ENCODE results near the gene BMP7. TPM values are rescaled to one million over a fixed set of nuclear protein-coding genes. Genes with fewer than 3 reads are reported as not detected.
A peak's percentile ranks its signal among the peaks of the same experiment; 100 is the strongest.

The BMP7 gene
- total and polyA plus RNA-seq, 2 of the 8 experiments (the other 6 are each of a cell fraction or from before 2014, with no cell fraction given) = 9.2 to 14.7 TPM

GRCh38 chr20:57212534-57213276, 53.7 kb downstream of the BMP7 start:
- Histone ChIP-seq H2AFZ (ENCODE audit: low read length) (no peak overlapping the region), H3K4me2 (ENCODE audit: insufficient read depth in 1 of 2, low read depth in 2 of 2, low read length in 2 of 2) (peak overlapping the region; percentile 37 to 60), H3K4ac (replicated peaks; ENCODE audit: insufficient read length, low read depth, low read length) (no peak overlapping the region), H3K14ac (ENCODE audit: insufficient read length) (no peak overlapping the region), H4K20me1 (replicated peaks in 1 of 2; ENCODE audit: control insufficient read depth in 1 of 2, insufficient read depth in 2 of 2, low read length in 2 of 2) (no peaks in the 10 kb centered on the region), H3K36me3 (ENCODE audit: control insufficient read depth in 2 of 4, insufficient read depth in 4 of 4, low read length in 3 of 4) (no peaks in the 10 kb centered on the region), H3K27me3 (replicated peaks in 1 of 4; ENCODE audit: control insufficient read depth in 3 of 4, extremely low read depth in 1 of 4, insufficient read depth in 3 of 4, low read length in 3 of 4) (peaks cover 0 to 5% (median 2%) of the 10 kb centered on the region in 4 experiments; a peak in 2 of 7 replicates), H4K8ac (ENCODE audit: extremely low read depth, insufficient read depth, low read length) (no peak overlapping the region; the same call in none of the 2 replicates), H2AK5ac (ENCODE audit: low read depth, low read length) (no peak overlapping the region), H3K79me1 (ENCODE audit: low read depth, low read length) (no peaks in the 10 kb centered on the region), H4K91ac (replicated peaks; ENCODE audit: insufficient read length, low read length) (peak overlapping the region; percentile 54), H2BK20ac (ENCODE audit: low read length) (no peak overlapping the region), H3K9me3 (ENCODE audit: insufficient read depth in 2 of 2, low read depth in 1 of 2, low read length in 1 of 2) (no peaks in the 10 kb centered on the region), H2BK15ac (ENCODE audit: low read length) (no peak overlapping the region), H3K23ac (ENCODE audit: insufficient read length) (no peak overlapping the region), H4K5ac (ENCODE audit: insufficient read length, low read depth, low read length) (peak overlapping the region; percentile 2), H2BK5ac (ENCODE audit: low read depth, low read length) (peak overlapping the region; percentile 79; the same call in 1 of the 2 replicates), H3K79me2 (ENCODE audit: control insufficient read depth in 1 of 2, insufficient read depth in 2 of 2, low read length in 2 of 2) (no peaks in the 10 kb centered on the region), H3K23me2 (ENCODE audit: low read depth, low read length) (no peaks in the 10 kb centered on the region), H3K56ac (replicated peaks; ENCODE audit: insufficient read length, low read depth, low read length) (no peak overlapping the region), H2BK120ac (replicated peaks; ENCODE audit: low read depth, low read length) (no peak overlapping the region), H3K9ac (replicated peaks in 1 of 4; ENCODE audit: extremely low read depth in 1 of 4, low read depth in 3 of 4, low read length in 3 of 4) (no peak overlapping the region; a peak in 1 of 7 replicates), H3K4me3 (ENCODE audit: extremely low read depth in 1 of 4, insufficient read depth in 2 of 4, low read depth in 3 of 4, low read length in 4 of 4) (peak overlapping the region in 2 of 4 experiments; percentile 19 to 38; a peak in 3 of 8 replicates), H3K18ac (ENCODE audit: extremely low read depth, low read length) (peak overlapping the region; percentile 4; the same call in 1 of the 2 replicates), H3K4me1 (replicated peaks in 1 of 4; ENCODE audit: control insufficient read depth in 3 of 4, insufficient read depth in 4 of 4, low read length in 3 of 4) (peaks cover 0 to 28% (median 15%) of the 10 kb centered on the region in 4 experiments; a peak in 6 of 7 replicates), H3K27ac (ENCODE audit: low read depth, low read length) (peak overlapping the region; percentile 56), H2BK12ac (ENCODE audit: low read depth, low read length) (0 out of 2 replicates have a peak overlapping the region, but pooled peaks have one; percentile 6)
- ChIA-PET CTCF (ENCODE audit: partially characterized antibody) (interaction anchor here (0.8 to 3.1 kb wide), 11 partner anchors 11 to 123 kb away, joined by 3 to 12 read pairs (median 4); partner anchors contain the start of gene SPO11), POLR2A (ENCODE audit: partially characterized antibody) (interaction anchor here (0.8 to 2.0 kb wide), 4 partner anchors 11 to 114 kb away, joined by 3 to 5 read pairs (median 4); no protein-coding TSS in a partner anchor)
- no peak for TF ChIP-seq USF2 (IDR thresholded peaks at IDR 0.05; ENCODE audit: low read length)
- TF ChIP-seq JUND (IDR thresholded peaks at IDR 0.05; ENCODE audit: low read length) = peak; percentile 75; the same call in 1 of the 2 replicates
- 0 out of 2 replicates have a peak, but pooled peaks have one; percentile 25 for TF ChIP-seq TCF12 (IDR thresholded peaks at IDR 0.05; ENCODE audit: low read depth, low read length)
- TF ChIP-seq TAF1 (IDR thresholded peaks at IDR 0.05; ENCODE audit: low read depth, low read length) = no peak
- peak in 1 of 2 experiments; percentile 34 for DNase-seq (ENCODE audit: low read depth in 1 of 2, low spot score in 2 of 2)
- no peak for FAIRE-seq
- 46% methylated on average over 23 of the region's 23 CpGs; no CpG with 5 or more reads in 1 of the 2 experiments for WGBS, 2 experiments (ENCODE audit: extremely low coverage in 1 of 2, insufficient coverage in 1 of 2, insufficient read length in 1 of 2, insufficient replicate concordance in 2 of 2, low coverage in 1 of 2, low lambda C conversion rate in 2 of 2, missing lambda C conversion rate in 1 of 2)

Measured in H1 (cell line).